ENCODE measurements around the gene DHX29.

Gene DHX29

DNA sequence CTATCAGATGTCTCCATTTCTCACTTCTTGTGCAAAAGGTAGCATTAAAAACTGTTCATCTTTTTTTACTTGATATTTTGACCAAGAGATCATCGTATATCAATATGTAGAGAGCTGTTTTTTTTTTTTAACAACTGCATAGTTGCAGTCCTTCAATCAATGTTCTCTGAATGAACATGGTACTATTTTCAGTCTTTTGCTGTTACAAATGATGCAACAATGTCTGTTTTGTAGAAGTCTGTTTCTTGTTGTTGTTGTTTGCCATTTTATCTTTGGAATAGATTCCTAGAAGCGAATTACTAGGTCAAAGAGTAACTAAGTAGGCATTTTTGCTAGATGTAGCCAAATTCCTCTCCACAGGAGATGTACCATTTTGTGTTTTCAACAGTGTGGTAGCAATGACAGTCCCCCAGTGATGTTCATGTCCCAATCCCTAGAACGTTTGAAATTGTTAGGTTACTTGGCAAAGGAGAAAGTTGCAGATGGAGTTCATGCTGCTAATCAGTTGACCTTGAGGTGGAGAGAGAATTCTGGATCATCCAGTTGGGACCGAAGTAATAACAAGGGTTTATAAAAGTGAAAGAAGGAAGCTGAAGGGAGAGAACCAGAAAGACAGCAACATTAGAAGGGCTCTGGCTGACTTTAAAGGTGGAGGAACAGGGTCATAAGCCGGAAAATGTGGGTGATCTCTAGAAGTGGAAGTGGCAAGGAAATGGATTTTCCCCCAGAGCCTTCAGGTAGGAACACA, 6.5 kb upstream of the DHX29 start:
- DNase-seq (ENCODE audit: low read depth): no peak

DNA sequence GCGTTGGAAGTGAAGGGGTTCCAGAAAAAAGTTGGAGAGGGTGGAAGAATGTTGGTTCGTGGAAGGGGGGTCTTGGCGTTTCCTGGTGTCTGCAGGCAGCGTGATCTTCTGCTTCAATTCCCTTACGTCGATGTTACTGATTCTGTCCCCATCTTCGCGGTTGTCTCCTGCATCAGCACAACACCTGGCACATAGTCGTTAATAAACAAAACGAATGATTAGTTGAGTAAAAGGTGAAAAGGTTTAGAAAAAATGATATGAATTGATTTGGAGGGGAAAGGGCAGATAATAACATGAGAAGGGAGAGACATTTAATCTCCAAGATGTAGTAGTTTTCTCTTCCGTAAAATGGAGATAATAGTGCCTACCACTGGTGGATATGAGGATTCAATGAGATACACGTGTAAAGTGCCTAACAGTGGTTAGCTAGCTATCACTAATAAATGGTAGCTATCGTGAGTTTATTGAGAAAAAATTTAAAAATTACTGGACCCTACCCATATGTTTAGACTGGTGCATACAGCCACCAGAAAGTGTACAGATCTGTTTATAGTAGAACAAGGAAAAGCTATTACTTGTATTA, 851 bp upstream of the DHX29 start:
- no peak for DNase-seq (ENCODE audit: low read depth)

DNA sequence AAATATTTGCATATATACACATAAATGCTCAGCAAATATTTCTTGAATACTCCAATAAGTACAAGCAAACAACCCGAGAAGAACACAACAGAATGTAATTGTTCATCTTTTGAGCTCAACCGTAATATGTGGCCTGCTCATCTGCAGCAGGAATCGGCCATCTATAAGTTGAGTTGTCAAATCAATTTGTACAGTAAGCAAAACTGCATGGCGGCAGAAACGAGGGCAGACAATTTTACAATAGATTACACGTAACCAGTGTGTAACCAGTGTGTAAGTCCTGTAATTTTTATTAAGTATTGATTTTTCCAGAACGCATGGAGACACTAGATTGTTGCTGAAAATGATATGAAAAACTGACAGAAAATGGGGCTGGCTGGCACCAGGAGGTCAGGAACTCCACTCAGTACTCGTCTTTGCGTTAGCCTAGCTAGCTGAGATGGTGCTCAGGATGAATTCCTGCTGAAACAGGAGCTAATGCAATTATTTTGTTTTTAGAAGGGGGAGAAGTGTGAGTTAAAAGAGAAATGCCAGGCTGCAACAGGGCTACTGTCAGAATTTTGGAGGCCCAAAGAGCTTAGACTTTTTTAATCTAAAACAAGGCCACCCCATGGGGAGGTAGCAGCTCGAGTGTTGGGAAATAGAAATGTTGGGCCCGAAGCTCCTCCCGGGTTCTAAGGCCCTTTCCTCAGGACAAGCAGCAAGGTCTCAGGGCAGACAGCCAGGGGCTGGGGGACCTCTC, 682 bp downstream of the DHX29 start:
- no peak for DNase-seq (ENCODE audit: low read depth)

DNA sequence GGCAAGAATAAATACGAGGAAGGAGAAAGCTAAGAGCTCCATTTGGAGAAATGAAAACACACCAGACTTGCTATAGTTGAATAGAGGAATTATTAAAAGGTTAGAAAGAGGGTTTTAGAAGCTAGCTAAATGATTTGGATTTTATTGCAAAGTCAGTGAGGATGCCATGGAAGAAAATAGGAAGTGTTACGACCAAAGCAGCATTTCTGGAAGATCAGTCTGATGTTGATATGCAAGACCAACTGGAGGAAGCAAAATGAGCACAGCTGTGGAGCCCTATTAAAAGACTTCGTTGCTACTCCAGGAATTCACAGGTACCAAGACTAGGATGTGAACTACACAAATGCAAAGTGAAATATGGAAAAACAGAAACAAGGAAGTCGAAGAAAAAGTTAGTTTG, 2.1 kb downstream of the DHX29 start:
- DNase-seq (ENCODE audit: low read depth): no peak

DNA sequence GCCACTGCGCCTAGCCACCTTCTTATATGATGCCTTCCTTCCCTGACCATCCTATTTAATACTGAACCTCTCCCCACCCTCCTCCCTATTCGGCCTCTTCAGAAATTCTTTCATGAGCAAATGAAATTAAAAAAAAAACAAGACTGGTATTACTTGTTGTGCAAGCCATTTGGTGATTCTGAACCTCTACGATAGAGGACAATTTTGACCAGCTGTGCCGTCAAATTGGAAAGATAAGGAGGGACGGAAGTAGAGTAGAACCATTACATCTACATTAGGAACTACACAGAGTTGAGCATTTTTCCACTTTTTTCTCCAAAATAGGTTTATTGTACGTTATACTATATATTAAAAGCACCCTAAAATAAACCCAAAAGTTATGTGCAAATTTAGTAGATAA, 2.9 kb downstream of the DHX29 start:
- DNase-seq (ENCODE audit: low read depth): no peak

DNA sequence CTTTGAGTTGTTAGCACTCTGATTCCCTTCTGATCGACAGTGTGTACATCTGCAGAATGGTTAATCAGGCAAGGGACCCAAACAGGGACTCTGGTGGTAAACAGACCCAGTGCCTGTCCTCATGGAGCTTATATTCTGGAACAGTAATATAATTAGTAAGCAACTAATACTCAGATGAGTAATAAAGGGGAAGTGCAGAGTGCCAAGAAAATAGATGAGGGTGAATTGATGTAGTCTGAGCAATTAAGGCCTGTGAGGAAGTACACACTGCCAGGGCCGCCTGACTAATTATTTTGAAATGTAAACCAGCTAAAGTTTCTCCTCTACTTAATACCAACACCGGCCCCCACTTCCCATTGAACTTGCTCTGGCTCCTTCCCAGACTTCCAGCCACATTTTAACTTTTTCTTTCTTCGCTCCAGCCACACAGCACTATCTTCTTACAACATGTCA, 4.2 kb downstream of the DHX29 start:
- DNase-seq (ENCODE audit: low read depth): no peak

DNA sequence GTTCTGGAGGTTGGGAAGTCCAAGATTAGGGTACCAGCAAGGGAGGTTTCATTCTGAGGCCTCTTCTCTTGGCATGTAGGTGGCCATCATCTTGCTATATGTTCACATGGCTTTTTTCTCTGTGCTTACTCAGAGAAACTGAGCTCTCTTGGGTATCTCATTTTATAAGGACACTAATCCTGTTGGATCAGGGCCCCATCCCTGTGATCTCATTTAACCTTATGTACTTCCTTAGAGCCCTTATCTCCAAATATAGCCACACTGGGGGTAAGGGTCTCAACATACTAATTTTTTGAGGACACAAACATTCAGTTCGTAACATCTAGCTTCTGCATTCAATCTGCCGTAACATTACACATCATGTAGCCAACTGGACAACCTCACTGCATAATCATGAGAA, 6.6 kb downstream of the DHX29 start:
- no peak for DNase-seq (ENCODE audit: low read depth)

DNA sequence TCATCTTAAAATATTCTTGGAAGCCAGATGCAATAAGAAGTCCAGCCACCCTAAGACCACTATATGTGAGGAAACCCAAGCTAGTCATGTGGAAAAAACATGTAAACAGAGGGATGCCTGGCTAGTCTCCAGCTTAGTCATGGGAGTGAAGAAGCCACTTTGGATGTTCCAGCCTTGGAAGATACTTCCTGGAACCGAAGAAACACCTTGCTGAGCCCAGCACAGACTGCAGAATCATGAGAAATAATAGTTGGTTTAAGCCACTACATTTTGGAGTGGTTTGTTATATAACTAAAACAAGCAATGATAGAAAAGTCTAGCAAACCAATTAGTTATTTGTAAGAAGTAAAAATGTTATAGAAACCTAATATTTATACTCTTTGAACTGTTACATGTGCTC, 12.6 kb downstream of the DHX29 start:
- DNase-seq (ENCODE audit: low read depth): no peak

DNA sequence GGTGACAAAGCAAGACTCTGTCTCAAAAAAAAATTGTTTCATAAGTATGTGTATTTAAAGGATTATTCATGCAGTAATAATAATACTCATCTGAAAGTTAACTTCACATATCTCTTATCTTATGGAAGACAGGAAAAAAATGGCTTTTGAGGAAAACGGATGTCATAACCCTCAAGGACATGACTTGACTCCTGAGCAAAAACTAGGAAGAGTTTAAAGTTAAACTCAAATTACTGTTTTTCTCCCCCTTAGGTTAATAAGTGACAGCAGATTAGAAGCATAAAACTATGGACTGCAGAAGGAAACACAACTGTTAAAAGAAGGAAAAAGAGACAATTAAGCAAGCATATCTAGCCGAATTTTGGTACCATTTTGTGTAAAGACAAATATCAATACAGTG, 16.5 kb downstream of the DHX29 start:
- no peak for DNase-seq (ENCODE audit: low read depth)

DNA sequence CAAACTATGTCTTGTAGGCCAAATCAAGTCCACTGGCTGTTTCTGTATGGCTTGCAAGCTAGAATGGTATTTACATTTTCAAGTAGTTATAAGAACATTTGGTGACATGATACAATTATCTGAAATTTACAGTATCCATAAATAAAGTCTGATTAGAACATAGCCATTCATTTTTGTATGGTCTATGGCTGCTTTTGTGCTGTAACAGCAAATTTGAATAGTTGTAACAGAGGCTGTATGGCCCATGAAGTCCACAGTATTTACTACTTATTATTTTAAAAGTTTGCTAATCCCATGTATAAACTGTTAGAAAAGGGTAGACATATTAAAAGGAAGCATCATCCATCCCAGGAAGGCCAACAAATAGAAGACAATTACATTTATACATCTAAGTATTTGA, 17.7 kb downstream of the DHX29 start:
- no peak for DNase-seq (ENCODE audit: low read depth)

DNA sequence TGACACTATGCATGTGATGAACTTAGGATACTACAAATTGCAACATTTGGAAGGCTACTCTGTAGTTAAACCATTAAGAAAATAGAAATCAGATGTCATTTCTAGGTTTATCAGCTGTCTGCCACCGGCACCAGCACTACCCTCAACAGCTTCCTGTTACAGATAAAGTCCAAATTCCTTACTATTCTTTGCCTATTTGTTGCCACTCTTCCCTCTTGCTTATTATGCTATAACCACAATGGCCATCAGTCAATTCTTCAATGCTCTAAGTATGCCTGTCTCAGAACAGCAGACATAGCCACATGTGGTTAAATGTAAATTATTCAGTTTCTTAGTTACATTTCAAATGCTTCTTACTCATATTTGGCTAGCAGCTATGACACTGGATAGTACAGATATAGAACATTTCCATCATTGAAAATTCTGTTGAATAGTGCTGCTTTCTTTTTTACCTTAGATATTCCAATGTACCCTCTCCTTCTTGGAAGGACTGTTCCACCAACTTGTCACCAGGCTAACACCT, 21.0 kb downstream of the DHX29 start:
- DNase-seq (ENCODE audit: low read depth): no peak

DNA sequence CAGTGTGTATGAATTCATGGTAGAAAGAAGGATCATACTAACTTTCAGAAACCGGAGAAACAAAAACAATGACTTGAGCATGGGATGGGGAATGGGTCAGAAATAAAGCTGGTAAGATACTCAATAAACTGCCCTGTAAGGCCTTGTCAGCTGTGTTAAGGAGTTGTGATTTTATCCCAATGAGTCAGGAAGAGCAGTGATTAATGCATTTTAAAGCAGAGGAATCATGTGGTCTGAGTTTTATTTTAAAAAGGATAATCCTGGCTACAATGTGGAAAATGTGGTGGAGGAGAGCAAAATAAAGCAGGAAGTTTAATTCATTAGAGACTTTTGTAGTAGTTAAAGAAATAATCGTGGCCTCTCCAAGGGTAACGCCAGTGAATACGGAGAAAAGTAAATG, 28.7 kb downstream of the DHX29 start:
- DNase-seq (ENCODE audit: low read depth): no peak

DNA sequence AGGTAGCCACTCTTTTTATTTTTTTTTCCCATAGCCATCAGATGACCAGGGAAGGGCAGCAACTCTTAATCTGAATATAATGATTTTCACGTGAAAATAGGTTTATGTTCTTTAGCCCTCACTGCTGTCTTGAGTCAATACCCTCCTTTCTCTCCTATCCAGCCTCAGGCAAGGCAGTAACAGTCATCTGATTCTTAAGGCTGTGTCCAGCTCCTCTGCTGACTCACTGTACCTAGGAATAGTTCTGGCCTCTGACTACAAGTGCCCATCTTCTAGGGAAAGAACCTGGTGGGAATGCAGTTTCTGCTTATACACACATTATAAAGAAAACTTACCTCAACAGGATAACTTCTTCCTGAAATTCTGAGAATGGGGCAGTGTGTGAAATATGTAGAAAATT, 30.7 kb downstream of the DHX29 start:
- no peak for DNase-seq (ENCODE audit: low read depth)

DNA sequence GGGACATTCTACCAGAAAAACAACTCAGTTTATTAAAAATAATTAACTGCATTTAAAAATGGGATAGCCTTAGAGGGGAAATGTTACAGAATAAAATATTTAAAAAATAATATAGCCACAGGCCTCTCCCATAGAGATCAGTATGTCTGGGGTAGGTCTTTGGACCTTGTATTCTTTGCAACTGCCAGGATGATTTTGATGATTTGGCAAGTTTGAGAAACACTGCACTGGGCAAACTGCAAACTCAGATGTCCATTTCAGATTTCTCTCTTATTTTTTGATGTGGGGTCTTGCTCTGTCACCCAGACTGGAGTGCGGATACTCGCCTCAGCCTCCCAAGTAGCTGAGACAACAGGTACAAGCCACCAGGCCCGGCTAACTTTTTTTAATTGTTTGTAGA, 49.2 kb downstream of the DHX29 start:
- DNase-seq (ENCODE audit: low read depth): no peak

DNA sequence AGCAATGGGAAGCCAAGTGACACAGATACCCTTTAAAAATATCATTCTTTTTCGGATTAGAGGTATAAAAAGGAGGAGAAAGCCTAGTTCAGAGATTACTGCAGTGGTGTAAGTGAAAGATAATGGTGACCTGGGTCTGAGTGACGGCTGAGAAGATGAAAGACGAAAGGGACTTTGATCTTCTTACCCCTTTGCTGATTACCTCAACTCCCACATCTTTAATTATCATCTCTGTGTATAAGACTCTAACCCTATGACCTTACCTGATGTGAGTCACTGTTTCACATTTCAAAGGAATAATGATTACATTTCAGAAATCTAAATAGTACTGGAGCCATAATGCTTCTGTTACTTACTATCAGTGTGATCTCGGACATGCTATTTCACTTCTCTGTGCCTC, 52.7 kb downstream of the DHX29 start:
- DNase-seq (ENCODE audit: low read depth): no peak

DNA sequence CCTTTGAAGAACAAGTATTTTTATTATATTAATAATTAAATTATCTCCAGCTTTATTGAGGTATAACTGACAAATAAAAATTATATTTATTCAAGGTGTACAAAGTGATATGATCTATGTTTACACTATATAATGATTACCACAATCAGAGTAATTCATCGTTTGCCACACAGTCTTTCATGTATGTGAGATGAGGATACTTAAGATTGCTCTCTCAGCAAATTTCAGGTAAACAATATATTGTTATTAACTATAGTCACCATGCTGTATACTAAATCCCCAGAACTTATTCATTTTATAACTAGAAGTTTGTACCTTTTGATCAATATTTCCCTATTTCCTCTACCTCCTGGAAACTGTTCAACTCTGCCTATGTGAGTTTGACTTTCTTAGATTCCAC, 57.4 kb downstream of the DHX29 start:
- DNase-seq (ENCODE audit: low read depth): no peak

DNA sequence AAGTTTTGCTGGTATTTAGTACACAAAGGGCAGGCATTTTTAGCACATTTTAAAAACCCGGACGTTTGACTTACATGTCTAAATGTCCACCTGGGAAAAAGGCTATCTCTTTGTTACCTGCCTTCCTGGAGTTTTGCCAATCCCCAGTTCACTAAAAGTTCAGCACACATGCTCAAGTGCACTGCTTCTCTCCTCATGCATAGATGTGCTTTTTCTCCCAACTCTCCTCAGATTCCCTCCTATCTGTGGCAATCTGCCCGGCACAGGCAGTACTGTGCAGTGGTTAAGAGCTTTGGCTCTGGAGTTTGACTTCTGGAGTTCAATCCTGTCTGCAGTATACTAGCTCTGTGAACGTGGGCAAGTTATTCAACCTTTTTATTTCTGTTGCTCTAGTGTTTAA, 65.7 kb downstream of the DHX29 start:
- no peak for DNase-seq (ENCODE audit: low read depth)

DNA sequence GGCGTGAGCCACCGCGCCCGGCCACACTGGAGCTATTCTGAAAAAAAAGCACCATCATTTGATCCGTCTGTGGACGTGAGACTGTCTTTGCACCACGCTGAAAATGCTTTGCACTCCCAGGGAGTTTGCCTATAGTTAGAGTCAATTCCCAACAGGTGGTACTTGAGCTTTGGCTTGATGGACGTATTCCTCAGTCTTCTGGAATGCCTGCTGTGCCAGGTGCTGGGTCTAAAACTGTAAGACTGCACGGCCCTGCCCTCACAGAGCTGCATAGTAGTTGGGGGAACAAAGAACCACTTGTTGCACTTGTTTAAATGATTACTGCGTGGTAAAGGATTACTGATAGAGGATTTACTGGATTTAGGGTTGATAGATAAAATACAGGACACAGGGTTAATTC, 70.7 kb downstream of the DHX29 start:
- DNase-seq (ENCODE audit: low read depth): no peak

DNA sequence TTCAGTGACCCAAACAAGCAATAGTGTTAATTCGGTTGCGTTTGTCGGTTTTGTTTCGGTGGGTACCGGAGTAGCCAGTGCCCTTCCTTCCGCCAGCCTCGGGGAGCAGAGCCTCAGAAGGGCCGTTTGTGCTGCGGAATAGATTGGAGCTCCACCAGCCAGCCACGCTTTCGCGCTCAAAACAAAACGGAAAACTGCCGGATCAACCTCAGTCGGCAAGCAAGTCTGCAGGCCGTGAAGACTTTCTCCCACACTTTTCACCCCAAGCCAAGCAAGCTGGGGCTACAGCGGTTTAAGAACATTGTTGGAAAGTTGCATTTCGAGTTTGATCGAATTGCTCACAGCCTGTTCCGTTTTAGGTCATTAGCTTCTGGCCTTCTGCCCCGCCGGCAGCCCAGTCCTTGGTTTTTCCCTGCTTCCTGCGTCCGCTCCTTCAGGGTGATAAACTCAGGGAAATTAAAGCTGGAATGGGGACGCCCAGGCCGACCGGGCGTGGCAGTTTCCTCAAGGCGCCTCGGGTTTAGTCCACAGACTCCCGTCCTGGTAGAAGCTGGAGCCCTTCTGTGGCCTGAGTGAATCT, 73.3 kb downstream of the DHX29 start:
- DNase-seq (ENCODE audit: low read depth): no peak

DNA sequence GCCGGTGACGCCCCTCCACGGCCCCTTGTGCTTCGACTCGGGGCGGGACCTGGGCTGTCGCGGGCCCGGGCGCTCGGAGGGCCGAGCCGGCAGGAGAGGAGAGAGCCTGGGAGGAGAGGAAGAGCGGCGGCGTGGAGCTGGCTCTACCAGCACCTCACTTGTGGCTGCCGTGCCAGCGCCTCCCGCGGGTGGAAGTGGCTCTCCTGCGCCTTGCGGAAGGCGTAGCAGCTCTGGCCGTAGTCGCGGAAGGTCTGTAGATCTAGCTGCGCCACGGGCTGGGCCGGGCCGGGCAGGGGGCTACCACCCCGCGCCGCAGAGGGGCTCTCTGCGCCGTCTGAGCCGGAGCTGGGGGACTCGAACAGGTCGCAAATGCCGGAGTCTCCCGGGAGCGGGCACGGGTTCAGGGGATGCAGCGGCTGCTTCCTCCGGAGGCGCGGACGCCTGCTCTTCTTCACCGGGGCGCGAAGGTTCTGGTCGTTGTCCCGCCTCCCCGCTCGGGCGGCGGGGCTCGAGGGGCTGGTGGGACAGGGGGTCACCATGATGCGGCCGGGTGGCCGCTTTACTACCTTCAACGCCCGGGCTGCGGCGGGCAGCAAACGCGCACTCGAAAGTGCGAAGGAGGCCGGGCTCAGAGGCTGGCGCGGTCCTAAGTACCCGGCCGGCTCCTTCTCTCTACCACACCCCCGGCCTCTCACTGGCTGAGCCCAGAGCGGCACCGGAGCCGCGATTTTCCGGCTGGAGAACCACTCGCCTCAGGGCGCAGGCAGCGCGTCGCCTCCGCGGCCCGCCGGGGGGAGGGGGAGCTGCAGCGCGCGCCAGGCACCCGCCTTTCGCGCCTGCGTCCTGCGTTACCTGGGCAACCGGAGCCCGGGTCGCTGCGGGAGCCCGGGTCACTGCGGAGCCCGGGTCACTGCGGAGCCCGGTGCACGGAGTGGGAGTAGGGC, 74.2 kb downstream of the DHX29 start, which contains the start of gene CCNO:
Gene CCNO (minus strand): TSS at position 624 of the 944 bp plus-strand sequence. CDS start 85 bp downstream, at position 539.
- no peak for DNase-seq (ENCODE audit: low read depth)

DNA sequence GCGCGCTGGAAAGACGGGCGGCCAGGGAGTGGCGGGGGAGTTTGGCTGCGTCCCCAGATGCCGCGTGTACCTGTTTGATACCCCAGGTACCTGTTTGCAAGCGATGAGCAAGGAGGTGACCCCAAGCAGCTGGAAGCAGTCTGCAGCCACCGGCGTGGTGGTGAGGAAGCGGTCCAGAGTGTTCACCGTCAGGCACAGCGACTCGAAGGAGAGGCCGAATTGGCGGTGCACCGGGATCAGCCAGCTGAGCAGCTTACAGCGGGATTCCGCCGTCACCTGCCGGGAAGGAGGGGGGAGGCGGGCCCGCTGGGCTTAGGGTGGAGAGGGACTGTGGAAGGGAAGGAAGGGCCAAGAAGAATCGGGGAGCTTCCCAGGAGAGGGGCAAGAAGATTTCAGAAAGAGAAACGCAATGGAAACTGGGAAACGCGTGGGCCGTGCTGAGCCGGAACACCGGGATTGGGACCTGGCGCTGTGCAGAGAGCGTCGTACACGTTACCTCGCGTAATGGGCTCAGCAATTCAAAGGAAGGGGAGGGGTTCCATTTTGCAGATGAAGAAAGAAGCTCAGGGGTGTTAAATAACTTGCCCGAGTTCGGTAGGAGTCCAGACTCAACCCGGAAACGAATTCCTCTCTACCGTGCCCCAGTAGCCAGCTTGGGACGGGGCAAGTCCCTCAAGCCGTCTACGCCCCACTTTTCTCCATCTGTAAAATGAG, 75.1 kb downstream of the DHX29 start:
- DNase-seq (ENCODE audit: low read depth): no peak

Measured in stimulated activated CD8-positive, alpha-beta memory T cell treated with anti-CD3 and anti-CD28 coated beads, Interleukin-7, amount 100 ng/mL, for 24 hours (primary cell).